HG02885 (cell line): ENCODE measurements around the gene DOK5.
"Not testable (repeated sequence)": the region's sequence is repeated elsewhere in the genome, so short reads cannot be mapped to it uniquely, and the experiment has no call there.

Experiments
- ATAC-seq: cut with Tn5 transposase; IDR thresholded peaks from one replicate; pipeline ENCODE4 v1.9.1; 2021; ENCODE audit warnings: mild to moderate bottlenecking; ENCODE audit not compliant: unreplicated experiment, poor library complexity

The DOK5 gene

GRCh38 chr20:54469952-54470351 is 5.4 kb upstream of the DOK5 start:
- ATAC-seq, result no peak

GRCh38 chr20:54470697-54471096 is 4.7 kb upstream of the DOK5 start:
- no peak for ATAC-seq

GRCh38 chr20:54472607-54473006 is 2.8 kb upstream of the DOK5 start:
- no peak for ATAC-seq

GRCh38 chr20:54473340-54473739 is 2.1 kb upstream of the DOK5 start:
- no peak for ATAC-seq

GRCh38 chr20:54474046-54474445 is 1.3 kb upstream of the DOK5 start:
- ATAC-seq, result no peak

GRCh38 chr20:54474866-54475265 is 527 bp upstream of the DOK5 start:
- no peak for ATAC-seq

GRCh38 chr20:54476169-54477009 is 996 bp downstream of the DOK5 start:
- ATAC-seq, result no peak

- ATAC-seq, result no peak
Measured at GRCh38 chr20:54477191-54477955, 2.0 kb downstream of the DOK5 start.

GRCh38 chr20:54479138-54479906 is 3.9 kb downstream of the DOK5 start:
- no peak for ATAC-seq

- not testable (repeated sequence) for ATAC-seq
Measured at GRCh38 chr20:54479937-54480336, 4.5 kb downstream of the DOK5 start.

GRCh38 chr20:54481442-54481841 is 6.0 kb downstream of the DOK5 start:
- ATAC-seq, result no peak

GRCh38 chr20:54485631-54486030 is 10.2 kb downstream of the DOK5 start:
- no peak for ATAC-seq

- no peak for ATAC-seq
Measured at GRCh38 chr20:54486585-54486984, 11.2 kb downstream of the DOK5 start.

- ATAC-seq, result no peak
Measured at GRCh38 chr20:54488442-54488841, 13.0 kb downstream of the DOK5 start.

- ATAC-seq, result no peak
Measured at GRCh38 chr20:54491506-54491905, 16.1 kb downstream of the DOK5 start.

GRCh38 chr20:54494303-54495006 is 19.1 kb downstream of the DOK5 start:
- ATAC-seq, result no peak

- ATAC-seq, result no peak
Measured at GRCh38 chr20:54497931-54498718, 22.7 kb downstream of the DOK5 start.

GRCh38 chr20:54499111-54499510 is 23.7 kb downstream of the DOK5 start:
- ATAC-seq, result no peak

- ATAC-seq, result no peak
Measured at GRCh38 chr20:54502179-54502578, 26.8 kb downstream of the DOK5 start.
